ENCODE measurements around the gene RBM23.

The RBM23 gene

GRCh38 chr14:22897357-22897756 lies 21.6 kb downstream of the RBM23 start:
- no peaks in the 10 kb centered on the region for H3K9me3 ChIP-seq
- H3K27me3 ChIP-seq = no peaks in the 10 kb centered on the region
- TF ChIP-seq, protein P1, sequence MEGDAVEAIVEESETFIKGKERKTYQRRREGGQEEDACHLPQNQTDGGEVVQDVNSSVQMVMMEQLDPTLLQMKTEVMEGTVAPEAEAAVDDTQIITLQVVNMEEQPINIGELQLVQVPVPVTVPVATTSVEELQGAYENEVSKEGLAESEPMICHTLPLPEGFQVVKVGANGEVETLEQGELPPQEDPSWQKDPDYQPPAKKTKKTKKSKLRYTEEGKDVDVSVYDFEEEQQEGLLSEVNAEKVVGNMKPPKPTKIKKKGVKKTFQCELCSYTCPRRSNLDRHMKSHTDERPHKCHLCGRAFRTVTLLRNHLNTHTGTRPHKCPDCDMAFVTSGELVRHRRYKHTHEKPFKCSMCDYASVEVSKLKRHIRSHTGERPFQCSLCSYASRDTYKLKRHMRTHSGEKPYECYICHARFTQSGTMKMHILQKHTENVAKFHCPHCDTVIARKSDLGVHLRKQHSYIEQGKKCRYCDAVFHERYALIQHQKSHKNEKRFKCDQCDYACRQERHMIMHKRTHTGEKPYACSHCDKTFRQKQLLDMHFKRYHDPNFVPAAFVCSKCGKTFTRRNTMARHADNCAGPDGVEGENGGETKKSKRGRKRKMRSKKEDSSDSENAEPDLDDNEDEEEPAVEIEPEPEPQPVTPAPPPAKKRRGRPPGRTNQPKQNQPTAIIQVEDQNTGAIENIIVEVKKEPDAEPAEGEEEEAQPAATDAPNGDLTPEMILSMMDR (IDR thresholded peaks at IDR 0.05) = no peak
- peaks cover 81% of the 10 kb centered on the region for H3K36me3 ChIP-seq
- H3K4me3 ChIP-seq (ENCODE audit: low read depth in 1 of 2, low read length in 1 of 2) = no peak overlapping the region
- H3K4me1 ChIP-seq (ENCODE audit: control insufficient read depth in 1 of 2, insufficient read depth in 1 of 2, low read depth in 1 of 2, low read length in 1 of 2) = peaks cover 6 to 7% of the 10 kb centered on the region in 2 experiments
- no peak overlapping the region for H3K27ac ChIP-seq

- H3K4me3 ChIP-seq (ENCODE audit: low read depth in 1 of 2, low read length in 1 of 2) = no peak overlapping the region
Observed at GRCh38 chr14:22896760-22897159, 22.2 kb downstream of the RBM23 start.

GRCh38 chr14:22896356-22896755 lies 22.6 kb downstream of the RBM23 start:
- no peaks in the 10 kb centered on the region for H3K27me3 ChIP-seq
- TF ChIP-seq, protein P1 (IDR thresholded peaks at IDR 0.05) = no peak
- H3K27ac ChIP-seq = no peak overlapping the region
- H3K4me3 ChIP-seq (ENCODE audit: low read depth in 1 of 2, low read length in 1 of 2) = no peak overlapping the region
- H3K36me3 ChIP-seq = peaks cover 71% of the 10 kb centered on the region
- H3K4me1 ChIP-seq (ENCODE audit: control insufficient read depth in 1 of 2, insufficient read depth in 1 of 2, low read depth in 1 of 2, low read length in 1 of 2) = peaks cover 6 to 7% of the 10 kb centered on the region in 2 experiments
- H3K9me3 ChIP-seq = no peaks in the 10 kb centered on the region

More at GRCh38 chr14:22896760-22897159, 22.2 kb downstream of the RBM23 start:
- TF ChIP-seq, protein P1 (IDR thresholded peaks at IDR 0.05) = no peak
- Histone ChIP-seq H3K27ac (no peak overlapping the region), H3K4me1 (ENCODE audit: control insufficient read depth in 1 of 2, insufficient read depth in 1 of 2, low read depth in 1 of 2, low read length in 1 of 2) (peaks cover 6 to 7% of the 10 kb centered on the region in 2 experiments), H3K27me3 (no peaks in the 10 kb centered on the region), H3K9me3 (no peaks in the 10 kb centered on the region), H3K36me3 (peaks cover 75% of the 10 kb centered on the region)

- H3K27me3 ChIP-seq = no peaks in the 10 kb centered on the region
- TF ChIP-seq, protein P1 (IDR thresholded peaks at IDR 0.05) = no peak
- peaks cover 6 to 7% of the 10 kb centered on the region in 2 experiments for H3K4me1 ChIP-seq (ENCODE audit: control insufficient read depth in 1 of 2, insufficient read depth in 1 of 2, low read depth in 1 of 2, low read length in 1 of 2)
- no peak overlapping the region for H3K27ac ChIP-seq
- H3K9me3 ChIP-seq = no peaks in the 10 kb centered on the region
- peaks cover 61% of the 10 kb centered on the region for H3K36me3 ChIP-seq
- no peak overlapping the region for H3K4me3 ChIP-seq (ENCODE audit: low read depth in 1 of 2, low read length in 1 of 2)
Observed at GRCh38 chr14:22895402-22895801, 23.5 kb downstream of the RBM23 start.

GRCh38 chr14:22893706-22894105 lies 25.2 kb downstream of the RBM23 start:
- H3K4me3 ChIP-seq (ENCODE audit: low read depth in 1 of 2, low read length in 1 of 2) = no peak overlapping the region
- H3K27me3 ChIP-seq = no peaks in the 10 kb centered on the region
- H3K9me3 ChIP-seq = no peaks in the 10 kb centered on the region
- H3K4me1 ChIP-seq (ENCODE audit: control insufficient read depth in 1 of 2, insufficient read depth in 1 of 2, low read depth in 1 of 2, low read length in 1 of 2) = no peaks in the 10 kb centered on the region
- TF ChIP-seq, protein P1 (IDR thresholded peaks at IDR 0.05) = no peak
- H3K27ac ChIP-seq = no peak overlapping the region
- peaks cover 44% of the 10 kb centered on the region for H3K36me3 ChIP-seq

DNA sequence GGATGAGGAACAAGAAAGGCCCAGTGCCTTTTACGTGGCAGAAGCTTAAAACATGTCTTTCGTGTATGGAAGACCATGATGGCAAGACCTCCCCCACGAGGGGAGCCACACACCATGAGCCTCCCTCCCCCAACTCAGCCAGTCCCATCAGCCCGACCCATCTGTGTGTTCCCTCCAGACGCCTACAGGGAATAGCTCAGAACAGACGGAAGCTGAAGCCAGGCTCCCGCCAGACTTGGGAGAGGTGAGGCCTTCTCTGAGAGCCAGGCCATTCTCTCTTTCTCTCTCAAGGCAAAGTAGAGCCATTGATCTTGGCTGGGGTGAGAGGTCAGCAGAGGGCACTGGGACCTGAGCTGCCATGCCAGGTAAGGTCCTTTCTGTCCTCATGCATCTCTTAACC lies 26.5 kb downstream of the RBM23 start:
- H3K36me3 ChIP-seq = peaks cover 39% of the 10 kb centered on the region
- no peaks in the 10 kb centered on the region for H3K9me3 ChIP-seq
- TF ChIP-seq, protein P1 (IDR thresholded peaks at IDR 0.05) = no peak
- H3K4me3 ChIP-seq (ENCODE audit: low read depth in 1 of 2, low read length in 1 of 2) = no peak overlapping the region
- H3K4me1 ChIP-seq (ENCODE audit: control insufficient read depth in 1 of 2, insufficient read depth in 1 of 2, low read depth in 1 of 2, low read length in 1 of 2) = peaks cover under 1% of the 10 kb centered on the region in 2 experiments
- H3K27me3 ChIP-seq = no peaks in the 10 kb centered on the region
- H3K27ac ChIP-seq = no peak overlapping the region

All from neutrophil (primary cell).